H1 (cell line): ENCODE measurements around the gene PLTP.

Experiments used
- CTCF ChIP-seq, 3 experiments: IDR thresholded peaks; 1 replicate in 2 of 3; 2 replicates in 1 of 3; pipeline versions ENCODE4 v1.5.1 to v1.6.1; 2011; ENCODE audit warnings: low read length in 3 of 3, mild to moderate bottlenecking in 3 of 3, inconsistent platforms in 2 of 3, low read depth in 1 of 3, moderate library complexity in 1 of 3; ENCODE audit not compliant: insufficient read depth in 1 of 3; ENCODE audit errors: control extremely low read depth in 1 of 3
- TF ChIP-seq, protein P1 (sequence below): IDR thresholded peaks from 2 replicates; pipeline ENCODE4 v1.6.1; 2012; ENCODE audit warnings: inconsistent platforms

DNA sequence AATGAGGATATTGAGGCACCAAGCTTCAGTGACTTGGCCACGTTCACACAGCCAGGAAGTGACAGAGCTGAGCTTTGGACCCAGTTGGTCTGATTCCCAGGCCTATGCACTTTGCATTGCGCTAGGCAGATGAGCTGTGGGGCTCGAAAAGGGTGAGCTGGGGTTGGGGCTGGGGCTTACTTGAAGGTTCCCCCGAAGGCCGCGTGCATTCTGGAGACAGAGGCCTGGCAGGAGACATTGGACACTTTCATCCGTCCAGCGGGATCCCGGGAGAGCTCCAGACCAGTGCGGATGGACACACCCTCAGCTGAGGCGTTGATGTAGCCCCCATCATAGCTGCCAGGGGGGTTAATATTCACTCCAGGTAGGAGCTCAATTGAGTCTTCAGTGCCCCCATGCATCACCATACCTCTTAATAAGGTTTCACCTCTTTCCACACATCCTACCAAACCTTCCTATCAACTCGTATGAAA, 2.6 kb downstream of the PLTP start:
- TF ChIP-seq, protein P1, sequence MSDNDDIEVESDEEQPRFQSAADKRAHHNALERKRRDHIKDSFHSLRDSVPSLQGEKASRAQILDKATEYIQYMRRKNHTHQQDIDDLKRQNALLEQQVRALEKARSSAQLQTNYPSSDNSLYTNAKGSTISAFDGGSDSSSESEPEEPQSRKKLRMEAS, result no peak
- TF ChIP-seq CTCF (IDR thresholded peaks at IDR 0.05; ENCODE audit: control extremely low read depth in 1 of 3, insufficient read depth in 1 of 3, low read depth in 1 of 3, low read length in 3 of 3), result no peak
